A549 treated with dexamethasone at 1 μM for 4 hours (cell line): Measurements from ENCODE around the gene RAD54L2. TPM values are rescaled to one million over a fixed set of nuclear protein-coding genes. Genes with fewer than 3 reads are reported as not detected.

Source experiments
- total RNA-seq: library from RNA; stranded (reverse); fragments of 200-300 nt; extraction: Qiagen RNA extraction; gene quantifications from 5 replicates; pipeline ENCODE4 v1.2.3, GENCODE V29; 2022

The RAD54L2 gene, protein sequence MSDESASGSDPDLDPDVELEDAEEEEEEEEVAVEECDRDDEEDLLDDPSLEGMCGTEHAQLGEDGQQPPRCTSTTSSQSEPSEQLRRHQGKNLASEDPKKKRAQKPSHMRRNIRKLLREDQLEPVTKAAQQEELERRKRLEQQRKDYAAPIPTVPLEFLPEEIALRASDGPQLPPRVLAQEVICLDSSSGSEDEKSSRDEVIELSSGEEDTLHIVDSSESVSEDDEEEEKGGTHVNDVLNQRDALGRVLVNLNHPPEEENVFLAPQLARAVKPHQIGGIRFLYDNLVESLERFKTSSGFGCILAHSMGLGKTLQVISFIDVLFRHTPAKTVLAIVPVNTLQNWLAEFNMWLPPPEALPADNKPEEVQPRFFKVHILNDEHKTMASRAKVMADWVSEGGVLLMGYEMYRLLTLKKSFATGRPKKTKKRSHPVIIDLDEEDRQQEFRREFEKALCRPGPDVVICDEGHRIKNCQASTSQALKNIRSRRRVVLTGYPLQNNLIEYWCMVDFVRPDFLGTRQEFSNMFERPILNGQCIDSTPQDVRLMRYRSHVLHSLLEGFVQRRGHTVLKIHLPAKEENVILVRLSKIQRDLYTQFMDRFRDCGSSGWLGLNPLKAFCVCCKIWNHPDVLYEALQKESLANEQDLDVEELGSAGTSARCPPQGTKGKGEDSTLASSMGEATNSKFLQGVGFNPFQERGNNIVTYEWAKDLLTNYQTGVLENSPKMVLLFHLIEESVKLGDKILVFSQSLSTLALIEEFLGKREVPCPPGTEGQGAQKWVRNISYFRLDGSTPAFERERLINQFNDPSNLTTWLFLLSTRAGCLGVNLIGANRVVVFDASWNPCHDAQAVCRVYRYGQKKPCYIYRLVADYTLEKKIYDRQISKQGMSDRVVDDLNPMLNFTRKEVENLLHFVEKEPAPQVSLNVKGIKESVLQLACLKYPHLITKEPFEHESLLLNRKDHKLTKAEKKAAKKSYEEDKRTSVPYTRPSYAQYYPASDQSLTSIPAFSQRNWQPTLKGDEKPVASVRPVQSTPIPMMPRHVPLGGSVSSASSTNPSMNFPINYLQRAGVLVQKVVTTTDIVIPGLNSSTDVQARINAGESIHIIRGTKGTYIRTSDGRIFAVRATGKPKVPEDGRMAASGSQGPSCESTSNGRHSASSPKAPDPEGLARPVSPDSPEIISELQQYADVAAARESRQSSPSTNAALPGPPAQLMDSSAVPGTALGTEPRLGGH (N-terminal part only)
- 3.7 to 5.5 TPM (median 4.9 TPM) in 5 replicates for total RNA-seq

DNA sequence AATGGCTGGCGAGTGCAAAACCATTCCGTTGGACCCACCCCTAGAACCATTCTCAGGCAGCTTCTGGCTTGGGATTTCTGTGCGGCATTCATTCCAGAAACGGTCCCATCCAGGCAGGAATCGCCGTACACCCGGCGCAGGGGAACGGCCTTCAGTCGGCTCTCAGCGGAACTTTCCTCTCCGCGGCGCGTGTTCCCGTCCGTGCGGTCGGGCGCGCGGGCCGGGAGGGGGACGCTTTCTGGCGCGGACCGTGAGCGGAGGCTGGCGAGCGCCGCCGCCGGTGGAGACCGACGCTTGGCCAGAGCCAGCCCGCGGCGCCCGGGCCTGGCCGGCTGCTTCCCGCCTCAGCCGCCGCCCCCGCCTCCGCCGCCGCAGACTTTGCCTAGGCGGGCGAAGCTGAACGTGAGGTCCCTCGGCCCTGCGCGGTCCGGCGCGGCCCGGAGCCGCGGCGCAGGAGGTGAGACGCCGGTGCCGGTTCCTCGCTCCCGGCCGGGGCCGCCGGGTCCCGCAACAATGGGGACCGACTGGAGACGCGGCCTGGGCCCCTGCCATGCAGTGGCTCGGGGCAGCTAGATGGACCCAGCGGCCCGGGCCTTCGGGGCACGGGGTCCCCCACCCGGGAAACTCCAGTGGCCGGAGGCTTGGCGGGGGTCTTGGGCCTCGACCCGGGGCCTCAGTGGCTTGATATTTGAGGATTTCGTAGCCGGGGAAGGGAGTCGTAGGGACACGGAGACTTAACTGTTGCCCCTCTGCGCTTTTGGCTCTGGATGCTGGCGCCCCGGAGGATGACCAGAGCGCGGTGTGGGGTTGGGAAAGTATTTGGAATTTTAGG, at the start of gene RAD54L2:
Gene RAD54L2, plus strand, starts transcription at position 261 of the 832 bp plus-strand sequence. CDS start 51,702 bp downstream, outside the sequence.

Other genes starting within 250 kb of the RAD54L2 start
- gene MANF, start 153.4 kb upstream of the RAD54L2 start, total RNA-seq: 108 to 124 TPM (median 112 TPM) in 5 replicates
- 17.0 to 23.3 TPM (median 21.7 TPM) in 5 replicates for gene RBM15B, start 147.4 kb upstream of the RAD54L2 start, total RNA-seq
- gene DCAF1, start 38.7 kb upstream of the RAD54L2 start, total RNA-seq: 11.1 to 14.8 TPM (median 13.5 TPM) in 5 replicates
- 59.0 to 74.3 TPM (median 69.9 TPM) in 5 replicates for gene TEX264, start 132.5 kb downstream of the RAD54L2 start, total RNA-seq
- gene GRM2, start 168.3 kb downstream of the RAD54L2 start, total RNA-seq: 0.02 to 0.10 TPM (median 0.05 TPM) in 3 of 5 replicates, not detected in the others
- not detected in 5 replicates for gene IQCF6, start 240.5 kb downstream of the RAD54L2 start, total RNA-seq